ENCODE results near the gene ARPC2. TPM values are rescaled to one million over a fixed set of nuclear protein-coding genes. Genes with fewer than 3 reads are reported as not detected.

ARPC2 gene
- total RNA-seq, 2 experiments from 2014 or later = 708 to 729 TPM

- POLR2A ChIA-PET = no interaction called here
- H3K4me3 Mint-ChIP-seq = no peak overlapping the region
- peaks cover 13% of the 10 kb centered on the region for H3K4me1 Mint-ChIP-seq
- peak; percentile 95 for DNase-seq
- CTCF ChIA-PET = interaction anchor here (0.7 to 2.1 kb wide), 17 partner anchors 11 to 111 kb away, joined by 3 to 20 read pairs (median 5); partner anchors contain the start of gene CATIP
- peaks cover 2% of the 10 kb centered on the region for H3K27me3 Mint-ChIP-seq
- no peaks in the 10 kb centered on the region for H3K9me3 Mint-ChIP-seq
- peak overlapping the region; percentile 60 for H3K27ac Mint-ChIP-seq
- no peaks in the 10 kb centered on the region for H3K36me3 Mint-ChIP-seq (ENCODE audit: low read depth)
Measured at GRCh38 chr2:218301176-218301819, 84.3 kb downstream of the ARPC2 start.

Small RNAs within 50 kb of the gene (microRNA-seq; reads per million reads assigned to microRNA genes)
- gene MIR6513 (ENCODE audit: borderline microRNAs expressed, borderline replicate concordance) = 2.7 reads per million, percentile 13 among the genes with 10 or more reads in this experiment

Other genes with a start within 250 kb of the ARPC2 start
- 10 to 100 TPM; 11.0 to 13.5 TPM for gene TNS1, start 214.2 kb upstream of the ARPC2 start, total RNA-seq
- gene RUFY4, start 147.9 kb upstream of the ARPC2 start, total RNA-seq = 1 to 10 TPM; 2.1 to 2.7 TPM
- under 1 TPM; 0.20 to 0.37 TPM for gene CXCR2, start 91.2 kb upstream of the ARPC2 start, total RNA-seq
- gene CXCR1, start 50.2 kb upstream of the ARPC2 start, total RNA-seq = 1 to 10 TPM in 1 of 2 experiments, under 1 TPM in 1; 0.99 to 1.1 TPM
- gene GPBAR1, start 43.8 kb downstream of the ARPC2 start, total RNA-seq = 1 to 10 TPM; 1.0 to 1.2 TPM
- 10 to 100 TPM; 42.3 to 51.1 TPM for gene AAMP, start 52.9 kb downstream of the ARPC2 start, total RNA-seq
- 10 to 100 TPM; 34.0 to 39.1 TPM for gene PNKD, start 53.3 kb downstream of the ARPC2 start, total RNA-seq
- 100 to 1,000 TPM in 1 of 2 experiments, 10 to 100 TPM in 1; 99.3 to 101 TPM for gene TMBIM1, start 75.3 kb downstream of the ARPC2 start, total RNA-seq
- not detected for gene CATIP, start 139.7 kb downstream of the ARPC2 start, total RNA-seq
- gene SLC11A1, start 165.1 kb downstream of the ARPC2 start, total RNA-seq = under 1 TPM; 0.17 TPM
- gene CTDSP1, start 182.7 kb downstream of the ARPC2 start, total RNA-seq = 100 to 1,000 TPM; 186 to 208 TPM
- gene VIL1, start 201.9 kb downstream of the ARPC2 start, total RNA-seq = under 1 TPM in 1 of 2 experiments, not detected in 1; 0.17 TPM